AG04450 (cell line): Measurements from ENCODE around the gene NKAIN2. TPM values are rescaled to one million over a fixed set of nuclear protein-coding genes. Genes with fewer than 3 reads are reported as not detected.

Source experiments
- CTCF ChIA-PET: fragments of 300-600, 350-600 bp; formaldehyde crosslinking; extraction: SDS; loops from one replicate; lab custom pipeline; 2022; ENCODE audit warnings: antibody characterized with exemption, inconsistent platforms; lab: Charles Lee
- POLR2A ChIA-PET: fragments of 350-600 bp; formaldehyde crosslinking; extraction: SDS; loops from one replicate; lab custom pipeline; 2021; ENCODE audit warnings: antibody characterized with exemption, inconsistent platforms; lab: Yijun Ruan, JAX
- DNase-seq: peaks from one replicate; pipeline ENCODE4 v3.0.0-alpha.2; 2011; ENCODE audit warnings: low read depth, low spot score
- H3K27ac ChIP-seq: one replicate; pipeline ENCODE4 v1.5.1; 2012; ENCODE audit warnings: low read depth, low read length, control low read depth
- H3K27me3 ChIP-seq: one replicate; pipeline ENCODE4 v1.6.0; 2012; ENCODE audit warnings: low read length; ENCODE audit not compliant: control insufficient read depth, insufficient read depth
- H3K4me3 ChIP-seq: 2 replicates; pipeline ENCODE4 v1.5.1; 2011; ENCODE audit warnings: mild to moderate bottlenecking, low read depth, low read length, control low read depth
- H3K9me3 ChIP-seq: 2 replicates; pipeline ENCODE4 v1.5.1; 2012; ENCODE audit warnings: low read length; ENCODE audit not compliant: control insufficient read depth, insufficient read depth
- CTCF ChIP-seq: IDR thresholded peaks from 2 replicates; pipeline ENCODE4 v1.5.1; 2011; ENCODE audit warnings: low read depth, low read length, control low read depth, inconsistent platforms
- polyA plus RNA-seq: library from polyadenylated mRNA; depleted of rRNA; stranded (reverse); fragments of >200 nt; gene quantifications from 2 replicates; pipeline ENCODE4 v1.2.3, GENCODE V29; 2011

NKAIN2 gene
- polyA plus RNA-seq, 1 experiment: not detected

- ChIA-PET CTCF (no interaction called here), POLR2A (no interaction called here)
- Histone ChIP-seq H3K9me3 (no peaks in the 10 kb centered on the region), H3K27me3 (no peaks in the 10 kb centered on the region), H3K27ac (no peak overlapping the region), H3K4me3 (no peak overlapping the region)
- no peak for DNase-seq
- no peak for TF ChIP-seq CTCF
Observed at GRCh38 chr6:124520514-124520913, 716.8 kb downstream of the NKAIN2 start.

- POLR2A ChIA-PET: no interaction called here
- CTCF ChIA-PET: no interaction called here
- no peak overlapping the region for H3K27ac ChIP-seq
- no peak overlapping the region for H3K4me3 ChIP-seq
- H3K27me3 ChIP-seq: no peaks in the 10 kb centered on the region
- H3K9me3 ChIP-seq: no peaks in the 10 kb centered on the region
- no peak for DNase-seq
- TF ChIP-seq CTCF: no peak
Observed at GRCh38 chr6:124522335-124522734, 718.7 kb downstream of the NKAIN2 start.

GRCh38 chr6:124524491-124525200, 721.0 kb downstream of the NKAIN2 start:
- TF ChIP-seq CTCF: no peak
- H3K27ac ChIP-seq: no peak overlapping the region
- no peaks in the 10 kb centered on the region for H3K9me3 ChIP-seq
- ChIA-PET CTCF (interaction anchor here (0.6 kb wide), 1 partner anchor 863 kb away, joined by 3 read pairs; no protein-coding TSS in a partner anchor), POLR2A (no interaction called here)
- no peak for DNase-seq
- no peaks in the 10 kb centered on the region for H3K27me3 ChIP-seq
- no peak overlapping the region for H3K4me3 ChIP-seq

GRCh38 chr6:124530926-124531325, 727.3 kb downstream of the NKAIN2 start:
- CTCF ChIA-PET: no interaction called here
- no peak for DNase-seq
- no peaks in the 10 kb centered on the region for H3K9me3 ChIP-seq
- POLR2A ChIA-PET: no interaction called here
- TF ChIP-seq CTCF: no peak
- no peaks in the 10 kb centered on the region for H3K27me3 ChIP-seq
- H3K27ac ChIP-seq: no peak overlapping the region
- H3K4me3 ChIP-seq: no peak overlapping the region

- H3K27me3 ChIP-seq: no peaks in the 10 kb centered on the region
- H3K4me3 ChIP-seq: no peak overlapping the region
- CTCF ChIA-PET: no interaction called here
- no peak for DNase-seq
- POLR2A ChIA-PET: no interaction called here
- H3K9me3 ChIP-seq: no peaks in the 10 kb centered on the region
- H3K27ac ChIP-seq: no peak overlapping the region
- TF ChIP-seq CTCF: no peak
Observed at GRCh38 chr6:124535299-124535698, 731.6 kb downstream of the NKAIN2 start.
